Measurements from ENCODE around the gene MGMT.

DNA sequence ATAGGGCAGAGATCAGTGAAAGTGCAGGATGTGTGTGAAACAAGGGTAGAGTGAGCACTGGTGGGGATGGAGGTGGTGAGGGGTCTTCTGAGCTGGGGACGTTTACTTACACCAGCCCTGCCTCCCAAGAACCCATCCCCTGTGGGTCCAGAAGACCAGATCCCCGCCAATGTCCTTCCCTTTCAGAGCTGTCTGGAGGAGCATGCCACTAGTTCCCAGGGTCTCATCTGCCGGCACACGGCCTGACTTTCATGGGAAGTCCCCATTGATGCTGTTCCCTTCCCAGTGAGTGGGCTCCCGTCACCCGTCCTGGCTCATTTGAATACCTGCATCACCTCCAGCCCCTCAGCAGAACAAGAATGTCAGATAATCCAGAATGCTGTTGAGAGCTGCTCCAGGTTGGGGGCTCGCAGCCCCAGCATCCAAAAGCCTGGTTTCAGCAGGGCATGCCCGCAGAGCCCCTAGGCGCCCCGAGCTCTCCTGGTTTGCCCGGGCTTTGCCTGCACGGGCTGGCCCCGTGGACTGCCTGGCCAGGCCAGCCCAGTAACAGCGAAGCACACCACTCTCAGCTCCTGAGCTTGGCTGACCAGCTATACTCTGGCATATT lies 246.7 kb downstream of the MGMT start:
- no peak for TF ChIP-seq POLR2A (IDR thresholded peaks at IDR 0.05; ENCODE audit: low read depth)
- TF ChIP-seq, protein P1, sequence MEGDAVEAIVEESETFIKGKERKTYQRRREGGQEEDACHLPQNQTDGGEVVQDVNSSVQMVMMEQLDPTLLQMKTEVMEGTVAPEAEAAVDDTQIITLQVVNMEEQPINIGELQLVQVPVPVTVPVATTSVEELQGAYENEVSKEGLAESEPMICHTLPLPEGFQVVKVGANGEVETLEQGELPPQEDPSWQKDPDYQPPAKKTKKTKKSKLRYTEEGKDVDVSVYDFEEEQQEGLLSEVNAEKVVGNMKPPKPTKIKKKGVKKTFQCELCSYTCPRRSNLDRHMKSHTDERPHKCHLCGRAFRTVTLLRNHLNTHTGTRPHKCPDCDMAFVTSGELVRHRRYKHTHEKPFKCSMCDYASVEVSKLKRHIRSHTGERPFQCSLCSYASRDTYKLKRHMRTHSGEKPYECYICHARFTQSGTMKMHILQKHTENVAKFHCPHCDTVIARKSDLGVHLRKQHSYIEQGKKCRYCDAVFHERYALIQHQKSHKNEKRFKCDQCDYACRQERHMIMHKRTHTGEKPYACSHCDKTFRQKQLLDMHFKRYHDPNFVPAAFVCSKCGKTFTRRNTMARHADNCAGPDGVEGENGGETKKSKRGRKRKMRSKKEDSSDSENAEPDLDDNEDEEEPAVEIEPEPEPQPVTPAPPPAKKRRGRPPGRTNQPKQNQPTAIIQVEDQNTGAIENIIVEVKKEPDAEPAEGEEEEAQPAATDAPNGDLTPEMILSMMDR (IDR thresholded peaks at IDR 0.05): no peak
